ENCODE data around the gene ASF1B.
"Not testable (repeated sequence)": the region's sequence is repeated elsewhere in the genome, so short reads cannot be mapped to it uniquely, and the experiment has no call there.

The ASF1B gene

DNA sequence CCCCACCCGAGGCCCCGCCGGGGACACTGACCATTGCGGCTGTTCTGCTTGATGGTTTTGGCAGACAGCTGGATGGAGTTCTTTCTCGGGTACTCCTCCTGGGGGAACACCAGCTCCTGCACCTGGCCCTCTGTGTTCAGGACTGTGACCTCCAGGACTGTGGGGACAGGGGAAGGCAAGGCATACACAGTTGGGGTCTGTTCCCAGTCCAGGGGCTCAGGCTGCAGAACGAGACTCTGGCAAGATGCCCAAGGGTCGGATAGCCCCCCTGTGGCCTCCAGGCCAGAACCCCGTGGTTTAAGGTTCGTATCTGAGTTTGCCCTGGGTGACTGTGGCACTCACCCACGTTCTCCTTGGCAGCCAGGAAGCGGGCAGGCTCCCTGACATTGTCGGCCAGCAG is 22.7 kb upstream of the ASF1B start:
- DNase-seq = no peak

DNA sequence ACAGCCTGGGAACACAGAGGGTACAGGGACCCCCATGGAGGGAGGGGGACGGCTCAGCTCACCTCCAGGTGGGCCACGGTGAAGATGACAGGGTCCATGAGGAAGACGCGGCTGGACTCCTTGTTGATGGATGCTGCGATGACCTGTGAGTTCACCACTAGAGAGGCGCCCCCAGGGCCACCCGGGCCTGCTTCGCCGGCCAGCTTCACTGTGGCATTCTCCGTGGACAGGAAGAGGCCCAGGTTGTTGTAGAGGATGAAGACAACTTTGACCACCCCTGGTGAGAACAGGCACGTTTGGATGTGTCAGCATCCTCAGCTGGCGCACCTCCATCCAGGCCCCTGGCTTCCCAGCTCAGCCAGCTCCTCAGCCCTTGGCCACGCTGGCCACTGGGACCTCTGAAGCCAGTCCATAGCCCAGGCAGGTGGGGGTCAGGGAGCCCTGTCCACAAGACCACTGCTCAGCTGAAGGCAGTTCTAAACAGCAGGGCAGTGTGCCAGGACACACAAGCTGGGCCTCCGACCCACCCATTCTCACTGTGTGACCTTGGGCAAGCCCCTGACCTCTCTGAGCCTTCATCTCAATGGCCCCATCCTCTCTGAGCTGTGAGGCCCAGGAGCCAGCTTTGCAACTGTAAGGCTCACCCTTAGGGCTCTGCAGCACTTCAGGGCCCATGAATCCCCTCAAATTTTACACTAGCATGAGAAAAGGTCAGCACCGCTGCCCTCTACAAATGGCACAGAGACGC is 22.1 kb upstream of the ASF1B start:
- no peak for DNase-seq

DNA sequence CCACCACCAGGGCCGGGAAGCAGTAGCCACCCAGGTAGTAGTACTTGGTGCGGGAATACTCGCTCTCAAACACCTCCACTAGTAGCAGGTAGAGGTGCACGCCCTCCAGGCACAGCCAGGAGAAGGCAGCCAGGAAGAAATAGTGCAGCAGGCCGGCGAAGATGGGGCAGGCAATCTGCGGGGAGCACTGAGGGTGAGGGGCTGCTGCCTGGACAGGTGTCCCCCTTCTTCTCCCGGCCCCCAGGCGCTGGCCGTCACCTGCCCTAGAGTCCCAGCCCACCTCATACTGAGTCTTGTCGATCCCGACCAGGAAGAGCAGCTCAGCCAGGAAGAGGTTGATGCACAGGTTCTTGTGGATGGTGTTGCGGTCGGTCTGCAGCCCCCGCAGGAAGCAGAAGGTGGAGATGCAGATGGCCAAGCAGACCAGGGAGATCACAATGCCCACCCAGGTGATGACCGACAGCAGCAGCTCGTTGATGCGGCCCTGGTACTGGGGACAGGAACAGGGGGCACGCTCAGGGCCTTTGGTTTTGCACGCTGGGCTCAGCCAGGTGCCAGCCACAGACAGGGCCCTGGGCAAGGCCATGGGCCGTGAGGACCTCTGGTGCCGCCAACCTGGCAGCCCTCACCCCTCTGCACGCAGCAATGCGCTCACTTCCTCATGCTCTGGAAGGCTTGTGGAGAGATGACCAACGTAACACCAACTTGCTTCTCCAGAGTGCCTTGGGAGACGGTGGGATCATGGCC is 20.8 kb upstream of the ASF1B start:
- DNase-seq = no peak

DNA sequence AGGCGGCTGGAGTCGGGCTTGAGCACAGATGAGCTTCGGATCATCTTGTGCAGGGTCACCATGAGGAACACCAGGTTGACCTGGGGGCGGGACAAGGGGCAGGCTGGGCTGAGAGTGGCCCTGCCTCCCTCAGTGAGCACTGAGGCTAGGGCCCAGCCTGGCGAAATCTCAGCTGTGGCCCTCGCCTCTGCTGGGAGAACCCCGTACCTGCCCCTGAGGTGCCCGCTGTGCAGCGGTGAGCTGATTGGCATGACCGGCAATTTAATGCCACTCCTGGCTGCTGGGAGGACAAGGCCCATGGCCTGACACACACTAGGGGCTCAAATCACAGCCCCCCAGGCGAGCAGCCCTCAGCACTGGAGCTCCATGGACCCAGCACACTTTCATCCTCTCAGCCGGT is 19.7 kb upstream of the ASF1B start:
- DNase-seq = no peak

DNA sequence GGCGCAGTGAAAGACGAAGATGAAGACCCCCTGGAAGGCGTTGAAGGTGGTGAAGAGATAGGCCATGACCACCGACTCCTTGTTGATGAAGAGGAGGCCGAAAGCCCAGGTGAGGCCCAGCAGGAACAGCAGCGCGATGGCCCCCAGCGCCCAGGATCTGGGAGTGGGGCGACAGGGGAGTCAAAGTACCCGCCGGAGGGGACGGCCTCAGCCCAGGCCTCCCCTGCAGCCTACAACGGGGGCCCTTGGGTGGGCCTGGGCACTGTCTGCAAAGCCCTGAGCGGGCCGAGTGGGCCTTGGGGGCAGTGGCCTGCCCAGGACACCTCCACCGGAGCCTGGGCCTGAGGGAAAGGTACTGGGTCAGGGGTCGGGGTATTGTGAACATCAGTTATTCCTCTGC is 19.0 kb upstream of the ASF1B start:
- DNase-seq = no peak

DNA sequence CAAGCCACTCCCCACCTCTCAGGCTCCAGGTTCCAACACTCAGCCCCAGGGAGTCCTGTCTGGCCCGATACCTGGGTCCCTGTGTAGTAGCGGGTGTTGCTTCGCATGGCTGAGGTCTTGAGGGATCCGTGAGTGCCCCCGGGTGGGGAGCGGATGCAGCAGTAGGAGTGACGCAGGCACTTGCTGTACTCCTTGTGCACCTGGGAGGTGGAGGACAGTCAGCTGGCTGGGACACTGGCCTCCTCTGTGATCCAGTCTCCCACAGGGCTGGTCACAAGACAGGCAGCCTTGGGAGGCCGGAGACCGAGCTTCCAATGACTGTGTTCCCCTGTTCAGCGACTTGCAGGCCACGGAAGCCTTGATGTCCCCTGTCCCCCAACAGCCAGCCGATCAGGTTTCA is 16.3 kb upstream of the ASF1B start:
- DNase-seq = no peak

DNA sequence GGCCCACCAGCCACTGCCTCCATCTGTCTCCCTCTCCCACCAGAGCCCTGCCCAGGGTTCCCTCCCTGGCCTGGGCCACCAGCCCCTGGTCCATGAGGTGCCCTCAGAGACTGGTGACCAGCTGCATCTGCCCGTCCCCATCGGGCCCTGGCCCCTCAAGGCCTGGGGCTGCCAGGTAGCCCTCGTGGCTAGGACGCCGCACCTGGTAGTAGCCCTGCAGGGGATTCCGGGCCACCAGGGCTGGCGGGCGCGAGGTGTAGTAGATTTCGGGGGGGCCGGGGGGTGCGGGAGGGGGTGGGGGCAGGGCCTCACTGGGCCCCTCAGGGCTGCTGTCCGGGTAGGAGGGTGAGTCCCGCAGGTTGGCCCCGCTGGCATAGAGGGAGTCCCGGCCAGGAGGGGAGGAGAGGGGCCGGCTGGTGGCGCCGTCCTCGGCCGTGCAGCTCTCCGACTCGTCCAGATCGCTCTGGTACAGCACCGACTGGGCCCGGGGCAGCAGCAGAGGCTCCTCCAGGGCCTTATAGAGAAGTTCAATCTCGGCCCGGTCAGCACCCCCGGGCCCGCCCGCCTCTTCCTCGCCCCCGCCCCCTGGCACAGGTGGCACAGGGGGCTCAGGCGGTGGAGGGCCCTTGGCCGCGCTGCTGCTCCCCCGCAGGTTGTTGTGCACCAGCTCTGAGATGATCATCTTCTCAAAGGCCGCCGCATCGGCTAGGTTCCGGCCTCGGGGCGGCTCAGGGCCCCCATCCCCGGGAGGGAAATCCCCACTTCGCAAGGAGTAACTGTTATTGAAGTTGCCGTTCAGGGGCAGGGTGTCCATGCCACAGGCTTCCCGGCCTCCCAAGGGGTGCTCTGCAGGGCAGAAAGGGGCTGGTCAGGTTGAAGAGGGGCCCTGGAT is 14.6 kb upstream of the ASF1B start:
- DNase-seq = no peak

DNA sequence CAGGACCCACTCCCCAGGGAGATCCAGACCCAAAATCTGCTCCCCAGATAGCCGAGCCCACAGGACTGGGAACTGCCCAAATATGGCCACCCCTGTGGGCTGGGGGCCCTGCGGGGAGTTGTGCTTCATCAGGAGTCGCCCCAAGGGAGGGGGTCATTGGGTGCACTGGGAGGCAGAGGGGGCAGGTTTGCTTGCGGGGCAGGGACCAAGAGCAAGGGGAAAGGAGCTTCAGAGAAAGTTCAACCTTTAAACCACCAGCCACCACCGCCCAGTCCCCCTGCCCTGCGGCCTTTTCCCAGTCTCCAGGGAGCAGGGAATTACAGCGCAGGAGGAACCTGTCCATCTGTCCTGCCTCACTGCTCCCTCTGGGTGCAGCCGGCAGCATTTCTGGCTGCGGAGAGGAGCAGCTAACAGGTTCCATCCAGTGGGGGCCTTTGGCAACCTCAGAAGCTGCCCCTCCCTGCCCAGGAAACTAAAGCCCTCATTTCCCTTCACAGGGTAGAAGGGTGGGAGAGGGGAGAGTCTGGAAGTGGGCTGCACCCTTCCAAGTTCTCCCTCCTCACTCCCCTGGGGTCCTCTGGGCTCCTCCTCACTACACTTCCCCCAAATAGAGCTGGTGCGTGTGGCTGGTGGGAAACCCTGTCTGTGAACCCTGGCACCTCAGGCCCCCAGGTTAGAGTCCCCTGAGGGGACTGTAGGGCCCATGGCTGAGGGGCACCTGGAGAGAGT is 13.8 kb upstream of the ASF1B start:
- no peak for DNase-seq

DNA sequence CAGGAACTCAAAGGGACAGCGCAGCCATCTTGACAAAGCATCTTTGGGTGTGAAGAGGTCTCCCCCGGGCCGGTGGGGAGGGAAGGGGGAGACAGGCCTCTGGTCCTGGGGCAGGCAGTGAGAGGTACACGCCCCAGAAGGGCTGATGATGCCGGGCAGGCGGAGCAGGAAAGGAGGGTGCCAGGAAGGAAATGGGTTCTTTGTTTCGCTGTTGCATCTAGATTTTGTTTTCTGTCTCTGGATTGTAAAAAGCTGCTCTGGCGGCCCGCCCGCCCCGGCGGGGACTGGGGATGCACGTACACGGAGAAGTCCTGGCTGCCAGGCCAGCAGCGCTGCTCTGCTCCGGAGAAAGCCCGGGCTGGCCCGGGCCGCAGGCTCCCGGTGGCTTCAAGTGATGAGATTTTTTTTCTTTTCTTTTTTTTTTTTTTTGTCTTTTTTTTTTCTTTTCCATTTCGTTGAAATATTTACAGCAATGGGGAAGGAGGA is 13.2 kb upstream of the ASF1B start:
- no peak for DNase-seq

DNA sequence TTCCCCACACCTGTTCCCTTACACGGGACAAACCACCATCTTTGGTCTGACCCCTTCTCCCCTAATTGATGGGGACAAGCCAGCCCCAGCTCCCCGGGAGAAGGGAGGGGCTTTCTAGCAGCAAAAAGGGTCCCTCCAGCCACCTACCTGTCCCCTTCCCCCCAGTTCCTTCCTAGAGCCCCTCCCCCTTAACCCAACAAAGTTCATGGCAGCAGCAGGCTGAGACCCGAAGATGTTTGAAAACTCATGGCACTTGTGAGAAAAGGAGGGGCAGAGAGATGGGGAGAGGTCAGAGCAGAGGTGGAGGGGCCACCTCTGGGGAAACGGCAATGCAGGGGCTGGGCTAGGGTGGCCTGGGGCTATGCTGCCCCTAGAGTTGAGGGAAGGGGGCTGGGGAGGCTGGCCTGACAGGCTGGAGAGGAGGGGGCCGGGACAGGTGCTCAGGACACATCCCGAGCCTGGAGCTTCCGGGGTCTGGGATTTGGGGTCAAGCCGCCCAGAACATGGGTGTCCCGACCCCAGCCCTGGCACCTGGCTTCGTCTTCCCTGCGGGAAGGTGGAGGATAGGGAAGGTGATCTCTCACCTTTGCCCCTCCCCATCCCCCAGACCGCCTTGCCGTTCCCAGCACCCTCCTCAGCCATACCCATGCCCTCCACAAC is 12.5 kb upstream of the ASF1B start:
- DNase-seq = no peak

DNA sequence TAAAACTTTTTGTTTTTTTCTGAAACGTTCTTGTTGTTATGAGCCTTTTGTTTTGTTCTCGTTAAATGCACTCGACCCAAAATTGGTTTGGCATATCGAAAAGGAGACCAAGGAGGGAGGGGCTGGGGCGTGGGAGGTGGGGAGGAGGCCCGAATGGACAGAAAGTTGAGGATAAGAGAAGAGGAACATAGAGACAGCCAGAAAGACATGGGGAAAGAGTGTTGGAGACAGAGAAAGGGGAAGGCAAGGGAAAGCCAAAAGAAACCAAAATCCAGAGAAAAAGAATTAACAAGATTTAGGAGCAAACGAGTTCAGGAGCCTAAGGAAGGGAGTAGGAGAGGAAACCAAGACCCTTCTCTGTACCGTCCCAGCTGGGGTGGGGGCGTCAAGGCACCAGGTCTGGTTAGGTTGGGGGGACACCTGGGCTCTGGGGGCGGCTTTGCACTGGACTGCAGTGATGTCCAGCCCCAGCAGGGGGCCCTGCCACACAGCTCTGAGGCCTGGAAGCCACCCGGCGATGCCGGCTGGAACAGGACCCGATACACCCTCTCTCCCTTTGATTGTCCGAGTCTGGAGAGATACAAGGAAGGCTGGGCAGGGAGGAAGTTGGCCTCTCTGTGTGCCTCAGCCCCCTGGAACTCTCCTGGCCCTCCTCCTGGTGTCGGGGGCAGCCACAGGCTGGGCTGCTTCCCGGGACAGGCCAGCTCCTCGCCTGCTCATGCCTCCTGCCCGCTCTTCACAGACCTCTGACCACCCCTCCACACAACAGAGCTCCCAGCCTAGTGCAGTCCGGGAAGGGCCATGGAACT is 11.6 kb upstream of the ASF1B start:
- peak; percentile 1 for DNase-seq

DNA sequence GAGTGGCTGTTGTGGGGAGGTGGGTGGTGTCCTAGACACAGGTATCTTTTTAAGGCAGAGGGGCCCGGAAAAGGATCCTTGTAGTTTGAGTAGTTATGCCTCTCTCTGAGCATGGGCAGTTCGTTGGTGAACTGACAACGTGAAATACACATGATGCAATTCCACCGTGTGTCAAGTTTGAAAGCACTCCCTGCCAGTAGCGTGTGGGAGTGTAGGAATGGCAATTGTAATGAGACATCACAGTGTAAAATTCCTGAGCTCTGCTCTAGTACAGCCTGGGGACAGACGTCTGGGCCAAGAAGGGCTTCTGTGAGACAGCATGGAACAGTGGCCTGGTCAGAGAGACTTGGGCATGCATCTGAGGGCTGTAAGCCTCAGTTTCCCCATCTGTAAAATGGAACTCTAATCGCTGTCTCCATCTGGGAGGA is 10.4 kb upstream of the ASF1B start:
- DNase-seq = no peak

DNA sequence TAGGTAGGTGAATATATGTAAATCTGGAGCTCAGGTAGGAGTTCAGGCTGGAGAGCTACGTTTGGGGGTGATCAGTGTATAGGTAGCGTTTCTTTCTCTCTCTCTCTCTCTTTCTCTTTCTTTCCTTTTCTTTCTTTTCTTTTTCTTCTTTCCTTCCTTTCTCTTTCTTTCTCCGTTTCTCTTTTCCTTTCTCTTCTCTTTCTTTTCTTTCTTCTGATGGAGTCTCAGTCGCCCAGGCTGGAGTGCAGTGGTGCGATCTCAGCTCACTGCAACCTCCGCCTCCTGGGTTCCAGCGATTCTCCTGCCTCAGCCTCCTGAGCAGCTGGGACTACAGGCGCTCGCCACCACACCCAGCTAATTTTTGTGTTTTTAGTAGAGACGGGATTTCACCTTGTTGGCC is 9.8 kb upstream of the ASF1B start:
- not testable (repeated sequence) for DNase-seq

DNA sequence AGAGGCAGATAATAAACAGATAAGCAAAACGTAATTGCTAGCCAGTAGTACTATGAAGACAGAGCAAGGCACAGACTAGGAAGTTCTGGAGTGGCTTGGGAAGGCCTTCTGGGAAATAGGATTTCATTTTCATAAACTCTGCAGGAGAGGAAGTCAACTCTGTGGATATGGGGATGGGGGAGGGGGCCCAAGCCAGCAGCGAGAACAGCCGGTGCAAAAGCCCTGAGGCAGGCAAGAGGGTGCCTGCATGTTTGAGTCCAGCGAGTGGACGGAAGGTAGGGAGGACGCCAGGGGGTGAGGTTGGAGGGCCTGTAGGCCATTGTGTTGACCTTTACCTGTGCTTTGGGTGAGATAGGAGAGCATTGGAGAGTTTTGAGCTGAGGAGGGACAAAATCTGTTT is 9.0 kb upstream of the ASF1B start:
- DNase-seq = no peak

DNA sequence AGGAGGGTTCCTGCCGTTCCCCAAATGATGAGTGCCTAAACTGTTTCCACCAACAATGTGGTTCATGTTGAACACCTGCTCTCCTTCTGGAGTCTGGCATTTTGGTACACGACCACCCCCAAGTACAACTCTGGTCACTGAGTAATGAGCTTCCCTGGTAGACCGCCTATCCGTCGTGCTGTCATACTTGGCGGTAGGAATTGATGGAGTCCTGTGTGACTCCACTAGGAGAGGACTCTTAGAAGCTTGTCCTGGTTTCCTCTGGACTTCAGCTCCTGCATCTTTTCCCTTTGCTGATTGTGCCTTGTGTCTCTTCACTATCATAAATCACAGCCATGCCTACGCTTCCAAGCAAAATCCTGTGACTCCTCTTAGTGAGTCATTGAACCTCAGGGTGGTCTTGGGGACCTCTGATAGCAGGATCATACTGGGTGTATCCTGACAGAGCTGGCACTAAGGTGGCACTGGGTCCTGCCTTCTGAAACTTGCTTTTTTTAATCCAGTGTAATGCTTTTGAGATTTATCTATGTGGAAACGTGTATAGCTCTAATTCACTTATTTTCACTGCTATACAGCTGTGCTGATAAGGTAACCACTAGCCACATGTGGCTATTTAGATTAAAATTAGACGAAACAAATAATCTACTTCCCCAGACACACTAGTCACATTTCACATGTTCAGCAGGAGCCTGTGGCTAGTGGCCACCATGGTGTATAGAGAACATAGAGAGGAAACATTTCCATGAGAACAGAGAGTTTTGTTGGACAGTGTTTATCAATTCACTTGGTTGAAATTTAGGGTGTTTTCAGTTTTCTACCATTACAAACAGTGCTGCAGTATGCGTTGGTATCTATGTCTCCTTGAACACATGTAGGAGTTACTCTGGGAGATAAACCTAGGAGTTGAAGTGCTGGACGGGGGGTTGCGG is 6.1 kb upstream of the ASF1B start:
- no peak for DNase-seq

DNA sequence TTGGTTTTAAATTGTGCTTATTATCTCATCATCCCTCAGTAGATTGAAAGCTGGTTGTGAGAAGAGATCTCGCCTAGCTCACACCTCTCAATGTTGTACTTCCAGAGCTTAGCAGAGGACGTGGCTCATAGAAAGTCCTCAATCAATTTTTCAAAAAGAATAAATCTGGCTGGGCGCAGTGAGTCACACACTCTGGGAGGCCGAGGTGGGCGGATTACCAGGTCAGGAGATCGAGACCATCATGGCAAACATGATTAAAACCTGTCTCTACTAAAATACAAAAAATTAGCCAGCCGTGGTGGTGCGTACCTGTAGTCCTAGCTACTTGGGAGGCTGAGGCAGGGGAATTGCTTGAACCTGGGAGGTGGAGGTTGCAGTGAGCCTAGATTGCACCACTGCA is 4.7 kb upstream of the ASF1B start:
- no peak for DNase-seq

DNA sequence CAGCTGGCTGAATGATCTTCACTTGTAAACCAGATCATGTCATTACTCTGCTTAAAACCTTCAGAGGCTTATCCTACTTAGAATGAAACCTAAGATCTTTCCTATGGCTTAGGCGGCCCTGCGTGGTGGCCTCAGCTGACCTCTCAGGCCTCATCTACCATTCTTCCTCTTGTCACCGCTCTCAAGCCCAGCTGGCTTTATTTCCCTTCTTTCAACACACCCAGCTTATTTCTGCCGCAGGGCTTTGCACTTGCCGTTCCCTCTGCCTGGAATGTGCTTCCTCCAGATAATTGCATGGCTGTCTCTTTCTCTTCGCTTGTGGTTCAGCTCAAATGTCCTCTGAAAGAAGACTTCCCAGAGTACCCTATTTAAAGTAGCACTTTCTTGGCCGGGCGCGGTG is 3.6 kb upstream of the ASF1B start:
- DNase-seq = no peak

DNA sequence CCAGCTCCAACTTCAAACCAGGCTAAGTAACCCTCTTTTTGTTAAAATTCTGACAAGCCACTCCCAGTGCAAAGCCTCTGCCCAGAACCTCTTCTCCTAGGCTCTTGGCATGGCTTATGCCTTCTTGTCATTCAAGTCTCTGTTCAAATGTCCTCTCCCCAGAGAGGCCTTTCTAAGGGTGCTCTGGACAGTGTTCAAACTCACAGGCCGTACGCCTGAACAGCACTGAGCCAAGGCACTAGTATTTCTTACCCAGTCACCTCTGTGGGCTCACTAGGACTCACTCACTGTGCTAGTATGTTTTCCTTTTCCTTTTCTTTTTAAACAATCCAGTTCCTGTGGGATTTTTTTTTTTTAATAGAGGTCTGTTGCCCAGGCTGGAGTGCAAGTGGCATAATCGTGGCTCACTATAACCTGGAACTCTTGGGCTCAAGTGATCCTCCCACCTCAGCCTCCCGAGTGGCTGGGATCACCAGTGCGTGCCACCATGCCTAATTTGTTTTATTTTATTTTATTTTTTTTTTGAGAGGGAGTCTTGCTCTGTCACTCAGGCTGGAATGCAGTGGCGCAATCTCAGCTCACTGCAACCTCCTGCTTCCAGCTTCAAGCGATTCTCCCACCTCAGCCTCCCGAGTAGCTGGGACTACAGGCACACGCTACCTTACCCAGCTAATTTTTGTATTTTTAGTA is 2.3 kb upstream of the ASF1B start:
- DNase-seq = no peak

DNA sequence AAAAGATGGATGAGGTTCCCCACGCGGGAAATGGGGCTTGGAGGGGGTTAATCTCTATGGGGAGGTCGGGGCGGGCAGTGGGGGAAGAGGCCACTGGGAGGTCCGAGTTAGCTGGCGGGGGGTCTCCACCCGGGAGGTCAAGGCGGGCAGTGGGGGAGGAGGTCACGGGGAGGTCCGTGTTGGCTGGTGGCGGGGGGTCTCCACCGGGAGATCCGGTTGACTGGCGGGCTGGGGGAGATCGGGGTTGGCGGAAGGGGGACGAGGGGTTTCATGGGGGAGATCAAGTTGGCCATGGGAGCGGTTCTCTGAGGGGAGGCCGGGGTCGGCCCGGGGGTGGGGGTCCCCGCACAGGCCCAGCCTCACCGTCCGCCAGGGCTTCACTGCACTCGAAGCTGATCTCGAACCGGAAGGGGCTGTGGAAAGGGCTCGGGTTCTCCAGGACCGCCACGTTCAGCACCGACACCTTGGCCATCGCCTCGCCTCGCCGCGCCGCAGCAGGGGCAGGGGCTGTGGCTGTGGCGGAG is 342 bp downstream of the ASF1B start:
- no peak for DNase-seq
